Measurements from ENCODE around the gene NRG4.
A peak's percentile ranks its signal among the peaks of the same experiment; 100 is the strongest.

NRG4 gene

DNA sequence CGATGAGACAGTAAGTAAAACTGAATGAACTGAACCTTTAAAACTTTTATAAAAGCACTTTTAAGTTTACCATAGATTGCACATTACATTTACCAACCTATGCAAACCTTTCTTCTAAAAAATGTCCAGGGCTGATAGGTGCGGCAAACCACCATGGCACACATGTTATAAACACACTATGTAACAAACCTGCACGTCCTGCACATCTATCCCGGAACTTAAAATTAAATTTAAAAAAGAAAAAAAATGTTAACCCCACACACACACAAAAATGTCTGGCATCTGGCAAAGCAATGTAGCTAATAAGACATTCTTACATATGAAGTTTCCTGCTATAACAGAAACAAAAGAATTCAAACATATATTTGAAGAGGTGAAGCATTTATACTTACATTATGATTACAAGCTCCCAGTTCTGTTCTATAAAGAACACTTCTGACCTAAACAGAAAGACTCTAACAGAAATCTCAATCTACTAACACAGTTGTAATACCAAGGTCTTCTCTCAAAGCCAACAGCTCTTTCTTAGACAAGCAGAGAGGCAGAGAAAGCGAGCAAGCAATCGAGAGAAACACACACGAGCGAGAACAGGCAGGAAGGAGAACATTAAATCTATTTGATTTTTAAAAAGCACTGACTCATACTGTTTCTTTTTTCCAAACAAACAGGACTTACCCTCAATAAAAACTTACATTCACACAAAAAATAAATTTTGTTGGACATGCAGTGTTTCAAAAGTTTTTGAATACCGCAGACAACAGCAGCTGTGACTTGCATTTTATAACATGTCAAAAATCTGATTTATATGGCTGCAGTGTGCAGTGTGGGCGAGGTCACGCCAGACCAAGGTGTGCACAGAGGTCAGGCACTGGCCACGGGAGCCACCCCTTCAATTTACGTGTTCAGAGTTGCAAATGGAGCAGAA, at the start of gene NRG4:
TSS of gene NRG4 (minus strand) at position 798 of the 925 bp plus-strand sequence. CDS start 1,194 bp downstream, outside the sequence.
- TF ChIP-seq, protein P1, sequence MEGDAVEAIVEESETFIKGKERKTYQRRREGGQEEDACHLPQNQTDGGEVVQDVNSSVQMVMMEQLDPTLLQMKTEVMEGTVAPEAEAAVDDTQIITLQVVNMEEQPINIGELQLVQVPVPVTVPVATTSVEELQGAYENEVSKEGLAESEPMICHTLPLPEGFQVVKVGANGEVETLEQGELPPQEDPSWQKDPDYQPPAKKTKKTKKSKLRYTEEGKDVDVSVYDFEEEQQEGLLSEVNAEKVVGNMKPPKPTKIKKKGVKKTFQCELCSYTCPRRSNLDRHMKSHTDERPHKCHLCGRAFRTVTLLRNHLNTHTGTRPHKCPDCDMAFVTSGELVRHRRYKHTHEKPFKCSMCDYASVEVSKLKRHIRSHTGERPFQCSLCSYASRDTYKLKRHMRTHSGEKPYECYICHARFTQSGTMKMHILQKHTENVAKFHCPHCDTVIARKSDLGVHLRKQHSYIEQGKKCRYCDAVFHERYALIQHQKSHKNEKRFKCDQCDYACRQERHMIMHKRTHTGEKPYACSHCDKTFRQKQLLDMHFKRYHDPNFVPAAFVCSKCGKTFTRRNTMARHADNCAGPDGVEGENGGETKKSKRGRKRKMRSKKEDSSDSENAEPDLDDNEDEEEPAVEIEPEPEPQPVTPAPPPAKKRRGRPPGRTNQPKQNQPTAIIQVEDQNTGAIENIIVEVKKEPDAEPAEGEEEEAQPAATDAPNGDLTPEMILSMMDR (IDR thresholded peaks at IDR 0.05; ENCODE audit: control insufficient read depth, extremely low read depth, insufficient read depth): no peak
- peak within 1 kb of the TSS; percentile 38 for H3K4me3 ChIP-seq (ENCODE audit: low read depth, low read length)
- DNase-seq (ENCODE audit: low read depth): no peak

GRCh38 chr15:76061700-76062099, 49.5 kb upstream of the NRG4 start:
- DNase-seq (ENCODE audit: low read depth): no peak
- no peak overlapping the region for H3K4me3 ChIP-seq (ENCODE audit: low read depth, low read length)
- TF ChIP-seq, protein P1 (IDR thresholded peaks at IDR 0.05; ENCODE audit: control insufficient read depth, extremely low read depth, insufficient read depth): no peak

DNA sequence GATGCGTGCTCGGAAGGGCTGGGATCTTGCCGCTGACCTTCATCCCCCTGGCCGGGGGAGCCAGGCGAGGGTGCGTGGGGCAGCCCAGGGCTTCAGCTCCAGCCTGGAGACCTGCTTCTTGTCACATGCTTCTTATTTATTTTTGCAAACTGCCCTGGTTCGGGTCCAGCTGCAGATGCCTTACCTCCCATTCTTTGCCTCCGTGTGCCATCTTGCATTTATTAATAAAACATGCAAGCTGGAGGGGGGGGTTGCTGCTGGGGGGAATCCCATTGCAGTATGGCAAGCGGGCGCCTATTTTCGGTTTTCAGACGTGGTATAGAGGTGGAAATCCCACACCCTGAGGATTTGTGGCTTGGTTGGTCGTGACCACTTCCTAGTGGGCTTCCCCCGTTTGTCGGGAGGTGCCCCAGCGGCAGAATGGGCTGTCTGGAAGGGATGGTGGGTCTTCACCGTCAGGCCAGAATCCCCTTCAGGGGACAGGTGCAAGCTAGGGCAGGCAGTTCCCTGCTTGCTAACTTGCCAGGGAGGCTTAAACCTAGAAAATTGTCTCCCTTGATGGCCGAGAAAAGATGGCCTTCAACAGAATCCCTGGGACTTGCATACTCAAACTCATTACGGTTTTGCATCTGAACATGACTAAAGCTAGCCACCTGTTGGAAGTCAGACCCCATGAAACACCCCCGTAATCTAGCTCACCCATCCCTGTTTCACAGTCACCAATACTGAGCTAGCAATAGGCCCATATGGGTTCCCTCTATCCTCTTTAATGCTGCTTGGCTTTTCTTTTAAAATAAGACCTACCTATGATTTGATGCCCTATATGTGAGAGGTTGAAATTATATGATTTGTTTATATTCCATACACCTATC, 48.1 kb upstream of the NRG4 start:
- H3K4me3 ChIP-seq (ENCODE audit: low read depth, low read length): peak overlapping the region; percentile 61
- TF ChIP-seq, protein P1 (IDR thresholded peaks at IDR 0.05; ENCODE audit: control insufficient read depth, extremely low read depth, insufficient read depth): no peak
- DNase-seq (ENCODE audit: low read depth): no peak

GRCh38 chr15:76059320-76060117, 47.3 kb upstream of the NRG4 start, which contains the start of gene TMEM266:
Gene TMEM266 (plus strand): TSS chr15:76059985. CDS start chr15:76134264, 74,279 bp downstream.
- TF ChIP-seq, protein P1 (IDR thresholded peaks at IDR 0.05; ENCODE audit: control insufficient read depth, extremely low read depth, insufficient read depth): no peak
- peak within 1 kb of the TSS; percentile 61 for H3K4me3 ChIP-seq (ENCODE audit: low read depth, low read length)
- no peak for DNase-seq (ENCODE audit: low read depth)

GRCh38 chr15:76058714-76059319, 46.6 kb upstream of the NRG4 start:
- TF ChIP-seq, protein P1 (IDR thresholded peaks at IDR 0.05; ENCODE audit: control insufficient read depth, extremely low read depth, insufficient read depth): peak; percentile 37
- no peak for DNase-seq (ENCODE audit: low read depth)
- H3K4me3 ChIP-seq (ENCODE audit: low read depth, low read length): peak overlapping the region; percentile 55
